GM08714 (cell line): ENCODE results near the gene HCAR1.
"Not testable (repeated sequence)": the region's sequence is repeated elsewhere in the genome, so short reads cannot be mapped to it uniquely, and the experiment has no call there.

Experiments
- H3K4me3 ChIP-seq: fragments of 200-500 bp; sonication (Bioruptor generic); 2 replicates; pipeline ENCODE4 v1.5.1; 2014; ENCODE audit warnings: mild to moderate bottlenecking, low read length, inconsistent platforms
- ZNF274 ChIP-seq: IDR thresholded peaks from 2 replicates; pipeline ENCODE4 v1.6.1; 2012; ENCODE audit warnings: mild to moderate bottlenecking, low read depth, low read length

Gene HCAR1

GRCh38 chr12:122732611-122733010 is 2.0 kb upstream of the HCAR1 start:
- no peak for TF ChIP-seq ZNF274
- no peak overlapping the region for H3K4me3 ChIP-seq

DNA sequence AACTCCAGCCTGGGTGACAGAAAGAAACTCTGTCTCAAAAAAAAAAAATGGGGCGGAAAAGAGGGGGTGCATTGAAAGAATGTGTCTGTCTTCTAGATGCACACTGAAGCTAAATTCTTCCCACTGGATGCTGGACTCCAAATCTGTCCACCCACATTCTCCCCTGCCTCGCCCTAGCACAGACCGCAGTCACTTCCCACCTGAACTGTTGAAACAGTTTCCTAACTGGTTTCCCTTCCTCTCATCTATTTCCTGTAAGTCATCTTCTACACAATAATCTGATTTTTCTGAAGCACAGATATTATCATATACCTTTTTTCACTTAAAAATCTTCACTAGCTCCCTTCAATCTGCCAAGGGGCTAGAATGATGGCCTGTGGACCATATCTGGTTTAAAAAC is 1.5 kb upstream of the HCAR1 start:
- H3K4me3 ChIP-seq: no peak overlapping the region
- no peak for TF ChIP-seq ZNF274

GRCh38 chr12:122729583-122730214 is 945 bp downstream of the HCAR1 start:
- TF ChIP-seq ZNF274: no peak
- peak overlapping the region; percentile 29; the same call in 1 of the 2 replicates for H3K4me3 ChIP-seq

DNA sequence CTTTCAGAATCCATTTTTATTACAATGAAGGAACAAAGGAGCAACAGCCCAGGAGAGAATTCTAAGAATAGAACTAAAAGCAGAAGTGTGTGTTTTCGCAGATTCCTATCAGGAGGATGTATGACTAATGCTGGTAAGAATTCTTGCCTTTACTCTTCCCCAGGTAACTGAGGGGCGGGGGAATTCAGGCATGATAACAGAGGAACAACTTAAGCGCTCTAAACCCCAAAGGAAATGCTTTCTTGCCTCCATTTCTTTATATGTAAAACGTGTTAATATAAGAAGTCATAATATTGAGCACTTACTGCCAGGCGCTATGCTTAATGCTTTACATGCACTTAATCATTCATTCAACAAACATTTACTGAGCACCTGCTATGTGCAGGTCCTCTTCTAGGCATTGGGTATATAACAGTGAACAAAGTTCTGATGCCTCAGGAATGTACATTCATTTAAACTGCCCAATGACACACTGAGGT is 4.5 kb downstream of the HCAR1 start:
- H3K4me3 ChIP-seq: no peak overlapping the region
- TF ChIP-seq ZNF274: no peak

- TF ChIP-seq ZNF274: no peak
- no peak overlapping the region; the same call in 1 of the 2 replicates for H3K4me3 ChIP-seq
Measured at GRCh38 chr12:122725452-122726079, 5.1 kb downstream of the HCAR1 start.

- TF ChIP-seq ZNF274: no peak
- H3K4me3 ChIP-seq: peak overlapping the region; percentile 0; the same call in 1 of the 2 replicates
Measured at GRCh38 chr12:122724641-122725243, 5.9 kb downstream of the HCAR1 start.

DNA sequence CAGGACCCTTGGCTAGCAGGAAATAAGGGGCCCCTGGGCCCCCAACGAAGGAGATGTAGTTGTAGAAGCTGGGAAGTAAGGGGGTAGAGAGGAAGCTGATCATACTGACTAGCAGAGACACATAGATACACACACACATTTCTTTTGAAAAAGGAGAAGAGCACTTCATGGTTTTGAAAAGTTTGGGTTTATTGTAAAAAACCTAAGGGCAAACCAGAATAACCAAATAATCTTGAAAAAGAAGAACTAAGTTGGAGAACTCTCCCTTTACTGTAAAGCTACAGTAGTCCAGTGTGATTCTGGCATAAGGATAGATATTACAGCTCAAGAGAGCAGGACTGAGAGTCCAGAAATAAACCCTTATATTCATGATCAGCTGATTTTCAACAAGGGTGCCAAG is 8.3 kb downstream of the HCAR1 start:
- no peak overlapping the region for H3K4me3 ChIP-seq
- TF ChIP-seq ZNF274: no peak

GRCh38 chr12:122721057-122721545 is 9.5 kb downstream of the HCAR1 start:
- no peak overlapping the region for H3K4me3 ChIP-seq
- no peak for TF ChIP-seq ZNF274

DNA sequence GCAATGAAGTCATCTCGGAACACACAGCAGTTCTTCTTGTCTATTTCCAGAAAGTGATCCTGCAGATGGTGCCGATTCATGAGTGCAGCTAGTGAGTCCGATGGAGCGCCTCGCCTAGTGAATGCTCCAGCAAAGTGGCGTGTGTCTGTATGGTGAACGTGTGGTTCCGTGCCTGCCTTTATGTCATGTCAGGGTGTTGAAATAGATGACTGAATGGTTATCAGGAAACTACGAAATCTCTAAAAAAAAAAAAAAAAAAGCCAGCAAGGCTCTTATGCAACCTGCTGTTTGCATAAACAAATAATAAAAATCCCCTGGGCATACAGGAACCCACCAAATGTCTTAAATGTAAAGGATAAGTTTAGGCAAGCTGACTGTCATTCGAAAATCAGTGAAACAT is 14.0 kb downstream of the HCAR1 start, which contains the start of gene HCAR3:
Gene HCAR3, minus strand, starts transcription at position 154 of the 400 bp plus-strand sequence. Its CDS starts 74 bp downstream, at position 80.
- not testable (repeated sequence) for H3K4me3 ChIP-seq

DNA sequence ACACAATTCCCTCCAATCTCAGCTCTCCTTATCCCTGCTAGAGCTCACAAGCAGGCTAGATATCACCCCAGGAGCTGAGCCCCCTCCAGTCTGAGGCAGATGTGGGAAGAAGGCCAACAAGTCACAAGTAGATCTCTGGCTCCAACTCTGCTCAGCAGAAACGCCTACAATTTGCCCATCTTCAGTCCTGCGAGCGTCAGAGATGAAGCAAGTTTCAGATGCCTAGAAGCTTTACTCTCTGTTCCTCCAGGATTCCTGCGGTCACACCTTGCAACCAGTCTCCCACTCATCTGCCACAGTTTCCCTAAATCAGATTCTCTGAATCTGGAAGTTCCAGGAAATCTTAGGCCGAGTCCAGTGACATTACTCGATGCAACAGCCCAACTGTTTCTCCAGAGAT is 15.4 kb downstream of the HCAR1 start:
- not testable (repeated sequence) for H3K4me3 ChIP-seq

DNA sequence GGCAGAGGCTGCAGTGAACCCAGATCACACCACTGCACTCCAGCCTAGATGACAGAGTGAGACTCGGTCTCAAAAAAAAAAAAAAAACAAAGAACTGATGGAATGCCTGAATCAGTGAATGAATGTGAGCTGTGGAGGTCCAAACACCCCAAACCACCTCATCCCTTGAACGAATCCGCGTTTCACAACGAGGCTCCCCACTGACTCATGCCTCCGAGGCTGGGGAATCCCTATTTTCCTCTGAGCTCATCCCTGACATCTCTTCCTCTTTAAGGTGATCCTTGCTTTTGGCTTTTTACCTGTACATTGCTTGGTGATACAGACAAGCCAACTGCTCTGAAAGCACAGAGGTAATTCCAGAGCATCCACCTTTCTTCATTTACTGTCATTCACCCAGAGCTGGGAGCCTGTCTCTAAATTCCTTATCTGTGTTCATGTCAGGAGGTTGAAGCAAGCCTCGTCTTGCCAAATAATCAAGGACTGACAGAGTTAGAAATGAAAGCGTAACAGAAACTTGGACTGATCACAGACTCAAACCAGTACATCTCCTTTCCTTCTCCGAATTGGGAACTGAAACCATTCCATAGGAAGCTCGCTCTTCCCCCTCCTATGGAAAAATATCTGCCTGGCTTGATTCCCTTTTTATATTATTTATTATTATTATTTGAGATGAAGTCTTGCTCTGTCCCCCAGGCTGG is 17.0 kb downstream of the HCAR1 start:
- H3K4me3 ChIP-seq: not testable (repeated sequence)

- not testable (repeated sequence) for H3K4me3 ChIP-seq
Measured at GRCh38 chr12:122711266-122711665, 19.4 kb downstream of the HCAR1 start.

GRCh38 chr12:122710341-122710740 is 20.3 kb downstream of the HCAR1 start:
- H3K4me3 ChIP-seq: not testable (repeated sequence)

- H3K4me3 ChIP-seq: not testable (repeated sequence)
Measured at GRCh38 chr12:122709287-122709686, 21.4 kb downstream of the HCAR1 start.

DNA sequence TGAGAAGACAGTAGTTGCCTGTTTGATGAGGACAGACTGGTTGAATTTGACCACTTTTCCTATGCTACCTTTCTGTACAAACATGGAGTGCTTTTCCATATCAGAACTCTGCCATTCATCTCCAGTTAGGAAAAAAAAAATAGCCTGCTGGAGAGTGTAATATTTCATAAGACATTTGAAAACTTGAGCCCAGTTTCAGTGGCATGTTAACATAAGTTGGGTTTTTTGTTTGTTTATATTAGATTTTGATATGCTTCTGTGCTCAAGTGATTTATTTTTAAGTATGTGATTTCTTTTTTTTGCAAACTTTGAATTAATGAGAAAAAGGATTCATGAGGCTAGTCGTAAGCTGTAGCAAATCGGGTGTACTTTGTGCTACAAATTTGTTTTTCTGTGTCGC is 26.8 kb downstream of the HCAR1 start:
- not testable (repeated sequence) for H3K4me3 ChIP-seq

- H3K4me3 ChIP-seq: not testable (repeated sequence)
Measured at GRCh38 chr12:122702890-122703611, 27.6 kb downstream of the HCAR1 start, which contains the start of gene HCAR2. Gene HCAR2, minus strand, starts transcription at chr12:122703357. Its CDS starts 74 bp downstream, at chr12:122703283.

DNA sequence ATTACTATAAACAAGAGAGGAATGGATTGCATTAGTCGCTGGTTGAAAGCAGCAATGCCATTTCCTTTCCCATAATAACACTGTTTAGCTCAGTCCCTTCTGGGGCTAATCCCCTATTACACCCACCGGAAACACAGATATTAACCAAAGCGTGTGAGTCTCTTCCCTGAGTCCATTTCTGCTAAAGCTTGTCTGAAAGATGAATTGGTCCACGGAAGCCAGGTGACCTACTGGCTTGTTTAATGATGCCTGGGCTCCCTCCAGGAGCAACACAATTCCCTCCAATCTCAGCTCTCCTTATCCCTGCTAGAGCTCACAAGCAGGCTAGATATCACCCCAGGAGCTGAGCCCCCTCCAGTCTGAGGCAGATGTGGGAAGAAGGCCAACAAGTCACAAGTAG is 29.2 kb downstream of the HCAR1 start:
- H3K4me3 ChIP-seq: not testable (repeated sequence)

DNA sequence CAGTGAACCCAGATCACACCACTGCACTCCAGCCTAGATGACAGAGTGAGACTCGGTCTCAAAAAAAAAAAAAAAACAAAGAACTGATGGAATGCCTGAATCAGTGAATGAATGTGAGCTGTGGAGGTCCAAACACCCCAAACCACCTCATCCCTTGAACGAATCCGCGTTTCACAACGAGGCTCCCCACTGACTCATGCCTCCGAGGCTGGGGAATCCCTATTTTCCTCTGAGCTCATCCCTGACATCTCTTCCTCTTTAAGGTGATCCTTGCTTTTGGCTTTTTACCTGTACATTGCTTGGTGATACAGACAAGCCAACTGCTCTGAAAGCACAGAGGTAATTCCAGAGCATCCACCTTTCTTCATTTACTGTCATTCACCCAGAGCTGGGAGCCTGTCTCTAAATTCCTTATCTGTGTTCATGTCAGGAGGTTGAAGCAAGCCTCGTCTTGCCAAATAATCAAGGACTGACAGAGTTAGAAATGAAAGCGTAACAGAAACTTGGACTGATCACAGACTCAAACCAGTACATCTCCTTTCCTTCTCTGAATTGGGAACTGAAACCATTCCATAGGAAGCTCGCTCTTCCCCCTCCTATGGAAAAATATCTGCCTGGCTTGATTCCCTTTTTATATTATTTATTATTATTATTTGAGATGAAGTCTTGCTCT is 30.5 kb downstream of the HCAR1 start:
- not testable (repeated sequence) for H3K4me3 ChIP-seq

DNA sequence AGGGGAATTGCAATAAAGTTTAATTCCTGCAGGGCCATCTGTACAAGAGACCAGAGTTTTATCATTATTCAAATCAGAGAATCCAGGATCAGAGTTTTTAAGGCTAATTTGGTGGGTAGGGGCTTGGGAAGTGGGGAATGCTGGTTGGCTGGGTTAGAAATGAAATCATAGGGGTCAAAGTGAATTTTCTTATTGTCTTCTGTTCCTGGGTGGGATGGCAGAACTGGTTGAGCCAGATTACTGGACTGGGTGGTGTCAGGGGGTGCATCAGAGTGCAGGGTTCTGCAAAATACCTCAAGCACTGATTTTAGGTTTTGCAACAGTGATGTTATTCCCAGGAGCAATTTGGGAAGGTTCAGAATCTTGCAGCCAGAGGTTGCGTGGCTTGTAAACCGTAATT is 33.7 kb downstream of the HCAR1 start:
- H3K4me3 ChIP-seq: not testable (repeated sequence)
